Common myeloid progenitor, CD34-positive (primary cell): Measurements from ENCODE around the gene PRM3.
"Not testable (repeated sequence)": the region's sequence is repeated elsewhere in the genome, so short reads cannot be mapped to it uniquely, and the experiment has no call there.

Experiments used
- CTCF ChIA-PET: fragments of 350-600 bp; sonication (Branson Sonifier 250); formaldehyde crosslinking; loops from one replicate; lab custom pipeline; 2021; ENCODE audit warnings: antibody characterized with exemption; lab: Charles Lee
- POLR2A ChIA-PET: fragments of 350-600 bp; sonication (Branson Sonifier 250); formaldehyde crosslinking; loops from one replicate; lab custom pipeline; 2021; ENCODE audit warnings: antibody characterized with exemption; lab: Charles Lee
- DNase-seq, 3 donors: peaks; one replicate each; pipeline versions ENCODE4 v3.0.0 to v3.0.0-alpha.2; 2013
- H3K27ac ChIP-seq, 2 experiments: 1 replicate in 1 of 2; 2 replicates in 1 of 2; pipeline ENCODE4 v1.7.0; 2013; ENCODE audit warnings: inconsistent platforms in 2 of 2, low read length in 2 of 2, mild to moderate bottlenecking in 2 of 2, low read depth in 1 of 2, moderate library complexity in 1 of 2; ENCODE audit not compliant: severe bottlenecking in 2 of 2, insufficient read depth in 1 of 2, poor library complexity in 1 of 2
- H3K27me3 ChIP-seq, 5 experiments: replicated peaks in 2 of 5; 1 replicate in 3 of 5; 2 replicates in 2 of 5; pipeline versions ENCODE4 v1.6.1 to v1.7.0; 2013; ENCODE audit warnings: low read length in 4 of 5, mild to moderate bottlenecking in 2 of 5, moderate library complexity in 2 of 5, inconsistent platforms in 1 of 5; ENCODE audit not compliant: insufficient read depth in 5 of 5, control insufficient read depth in 4 of 5
- H3K36me3 ChIP-seq, 4 experiments: 1 replicate in 2 of 4; 2 replicates in 2 of 4; pipeline versions ENCODE4 v1.6.1 to v1.7.0; 2013; ENCODE audit warnings: low read length in 3 of 4, control low read depth in 1 of 4, mild to moderate bottlenecking in 1 of 4; ENCODE audit not compliant: control insufficient read depth in 4 of 4, insufficient read depth in 4 of 4
- H3K4me1 ChIP-seq, 4 experiments: 1 replicate in 3 of 4; 2 replicates in 1 of 4; pipeline versions ENCODE4 v1.6.1 to v1.7.1; 2013; ENCODE audit warnings: low read length in 3 of 4, mild to moderate bottlenecking in 3 of 4, control low read depth in 1 of 4, inconsistent platforms in 1 of 4, moderate library complexity in 1 of 4; ENCODE audit not compliant: control insufficient read depth in 4 of 4, insufficient read depth in 4 of 4; ENCODE audit errors: control extremely low read depth in 1 of 4
- H3K4me3 ChIP-seq, 7 experiments: 1 replicate in 4 of 7; 2 replicates in 3 of 7; pipeline versions ENCODE4 v1.5.1 to v1.7.0; 2013; ENCODE audit warnings: mild to moderate bottlenecking in 7 of 7, low read length in 6 of 7, moderate library complexity in 6 of 7, inconsistent platforms in 2 of 7, low read depth in 2 of 7, control low read depth in 1 of 7; ENCODE audit not compliant: insufficient read depth in 4 of 7, control insufficient read depth in 1 of 7; ENCODE audit errors: extremely low read depth in 1 of 7
- H3K9me3 ChIP-seq, 5 experiments: 1 replicate in 4 of 5; 2 replicates in 1 of 5; pipeline versions ENCODE4 v1.6.1 to v1.7.1; 2013; ENCODE audit warnings: low read length in 4 of 5, mild to moderate bottlenecking in 2 of 5, inconsistent platforms in 1 of 5, low read depth in 1 of 5, moderate library complexity in 1 of 5; ENCODE audit not compliant: control insufficient read depth in 4 of 5, insufficient read depth in 2 of 5; ENCODE audit errors: control extremely low read depth in 1 of 5
- WGBS: methylation state at CpG from one replicate; pipeline ENCODE4 v1.1.5; 2013; ENCODE audit not compliant: insufficient coverage; 5-methylcytosine and 5-hydroxymethylcytosine counted together

PRM3 gene

DNA sequence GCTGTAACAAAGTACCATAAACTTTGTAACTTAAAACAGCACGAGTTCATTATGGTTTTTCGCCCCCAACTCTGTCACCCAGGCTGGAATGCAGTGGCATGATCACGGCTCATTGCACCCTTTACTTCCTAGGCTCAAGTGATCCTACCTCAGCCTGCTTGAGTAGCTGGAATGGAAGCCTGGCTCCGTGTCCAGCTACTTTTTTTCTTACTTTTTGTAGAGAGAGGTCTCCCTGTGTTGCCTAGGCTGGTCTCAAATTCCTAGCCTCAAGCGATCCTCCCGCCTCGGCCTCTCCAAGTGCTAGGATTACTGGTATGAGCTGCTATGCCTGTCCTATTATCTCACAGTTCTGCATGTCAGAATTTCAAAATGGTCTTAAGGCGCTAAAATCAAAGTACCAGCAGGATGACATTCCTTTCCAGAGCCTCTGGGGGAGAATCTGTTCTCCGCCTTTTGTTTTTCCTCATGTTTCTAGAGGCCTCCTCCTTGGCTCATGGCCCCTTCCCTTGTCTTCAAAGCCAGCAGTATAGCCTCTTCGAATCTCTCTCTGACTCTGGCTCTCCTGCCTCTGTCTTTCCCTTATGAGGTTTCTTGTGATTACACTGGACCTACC lies 17.8 kb upstream of the PRM3 start:
- DNase-seq: no peak
- Histone ChIP-seq H3K4me1 (peaks cover 0 to 4% (median 2%) of the 10 kb centered on the region in 4 experiments), H3K36me3 (no peaks in the 10 kb centered on the region), H3K9me3 (peaks cover 0 to 2% (median 0%) of the 10 kb centered on the region in 5 experiments), H3K4me3 (no peak overlapping the region), H3K27ac (no peak overlapping the region), H3K27me3 (peaks cover 0 to 1% (median 0%) of the 10 kb centered on the region in 5 experiments)
- WGBS: 84% methylated on average over 9 of the region's 10 CpGs
- ChIA-PET POLR2A (no interaction called here), CTCF (no interaction called here)

DNA sequence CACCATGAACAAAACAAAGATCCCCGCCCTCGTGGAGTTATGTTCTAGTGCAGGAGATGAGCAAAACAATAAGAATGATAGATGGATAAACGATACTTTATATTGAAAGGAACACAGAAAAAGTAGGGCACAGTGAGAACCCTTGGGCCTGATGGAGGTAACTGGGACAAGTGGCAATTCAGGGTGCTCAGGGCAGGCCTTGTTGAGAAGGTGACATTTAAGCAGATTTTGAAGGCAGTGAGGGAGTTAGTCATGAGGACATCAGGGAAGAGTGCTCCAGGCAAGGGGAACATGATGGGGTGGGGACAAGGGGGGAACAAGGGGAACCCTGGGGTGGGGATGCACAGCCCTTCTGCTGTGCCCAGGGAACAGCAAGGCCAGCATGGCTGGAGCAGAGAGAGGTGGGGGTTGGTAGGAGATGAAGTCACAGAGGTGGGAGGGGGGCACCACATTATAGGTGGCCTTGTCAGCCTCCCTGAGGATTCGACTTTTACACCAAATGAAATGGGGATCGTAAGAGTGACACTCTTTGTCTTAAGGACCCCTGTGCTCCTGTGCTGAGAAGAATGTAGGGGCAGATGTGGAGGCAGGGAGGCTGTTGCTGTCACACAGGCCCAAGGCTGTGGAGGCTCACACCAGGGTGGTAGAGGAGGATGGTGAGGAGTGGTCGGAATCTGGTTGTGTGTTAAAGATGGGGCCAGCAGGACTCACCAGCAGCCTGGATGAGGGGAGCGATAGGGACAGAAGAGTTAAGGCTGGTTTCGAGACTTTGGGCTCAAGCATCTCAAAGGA lies 16.9 kb upstream of the PRM3 start:
- Histone ChIP-seq H3K36me3 (no peaks in the 10 kb centered on the region), H3K9me3 (peaks cover 0 to 2% (median 0%) of the 10 kb centered on the region in 5 experiments), H3K27ac (no peak overlapping the region), H3K27me3 (peaks cover 0 to 1% (median 0%) of the 10 kb centered on the region in 5 experiments), H3K4me3 (no peak overlapping the region), H3K4me1 (no peaks in the 10 kb centered on the region)
- DNase-seq: no peak
- POLR2A ChIA-PET: no interaction called here
- WGBS: 100% methylated on average over 5 of the region's 8 CpGs
- CTCF ChIA-PET: no interaction called here

DNA sequence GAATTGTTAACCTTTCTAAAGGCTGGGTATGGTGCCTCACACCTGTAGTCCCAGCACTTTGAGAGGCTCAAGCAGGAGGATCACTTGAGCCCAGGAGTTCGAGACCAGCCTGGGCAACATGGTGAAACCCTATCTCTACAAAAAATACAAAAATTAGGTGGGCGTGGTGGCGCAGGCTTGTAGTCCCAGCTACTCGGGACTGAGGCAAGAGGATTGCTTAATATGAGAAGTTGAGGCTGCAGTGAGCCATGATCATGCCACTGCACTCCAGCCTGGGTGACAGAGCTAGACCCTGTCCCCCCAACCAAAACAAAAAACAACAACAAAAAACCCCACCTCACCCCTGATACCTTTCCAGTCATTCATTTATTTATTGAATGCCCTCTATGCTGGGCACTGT lies 16.3 kb upstream of the PRM3 start:
- H3K36me3 ChIP-seq, H3K27ac ChIP-seq, POLR2A ChIA-PET, H3K9me3 ChIP-seq, DNase-seq, H3K27me3 ChIP-seq, H3K4me3 ChIP-seq, H3K4me1 ChIP-seq: not testable (repeated sequence)
- WGBS: no CpG with 5 or more reads among the region's 4 CpGs
- CTCF ChIA-PET: interaction anchor here (0.7 kb wide), 1 partner anchor 9 kb away, joined by 3 read pairs; no protein-coding TSS in a partner anchor

DNA sequence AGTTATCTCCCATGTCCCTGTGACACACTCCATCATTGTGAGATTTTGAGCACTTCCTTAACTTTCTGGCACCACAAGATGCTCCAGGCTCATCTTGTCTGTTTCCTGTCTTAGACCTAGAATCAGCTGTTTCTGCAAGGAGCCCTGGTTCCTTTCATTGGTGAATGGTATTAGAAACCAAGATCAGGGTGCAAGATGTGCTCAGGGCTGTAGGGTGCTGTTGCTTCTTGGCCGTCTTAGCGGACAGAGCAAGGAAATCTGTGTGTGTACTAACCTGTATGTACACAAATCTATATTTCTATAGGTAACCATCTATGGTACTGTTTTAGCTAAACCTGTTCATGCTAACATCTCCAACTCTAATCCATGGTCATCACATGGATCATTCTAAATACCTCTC lies 15.8 kb upstream of the PRM3 start:
- CTCF ChIA-PET: interaction anchor here (0.7 kb wide), 1 partner anchor 10 kb away, joined by 3 read pairs; no protein-coding TSS in a partner anchor
- POLR2A ChIA-PET: no interaction called here

DNA sequence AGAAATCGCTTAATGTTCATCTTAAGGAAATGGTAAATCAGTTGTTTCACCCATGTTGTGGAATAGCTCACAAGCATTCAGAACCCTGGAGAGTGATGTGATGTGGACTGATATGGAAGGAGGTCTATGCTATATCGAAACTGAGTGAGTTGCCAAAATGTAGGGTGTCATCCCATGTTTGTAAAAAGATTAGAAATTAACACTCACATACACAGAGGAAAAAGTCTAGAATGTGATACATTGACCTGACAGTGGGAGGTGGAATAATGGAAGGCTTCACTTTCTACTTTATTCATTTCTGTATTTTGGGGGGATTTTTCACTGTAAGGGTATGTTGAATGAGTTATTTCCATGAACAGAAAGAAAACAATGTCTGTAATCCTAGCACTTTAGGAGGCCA lies 12.4 kb upstream of the PRM3 start:
- no peak overlapping the region for H3K4me3 ChIP-seq
- H3K4me1 ChIP-seq: no peaks in the 10 kb centered on the region
- 100% methylated on average over 1 of the region's 2 CpGs for WGBS
- no peak overlapping the region for H3K27ac ChIP-seq
- CTCF ChIA-PET: interaction anchor here (2.7 to 3.9 kb wide), 2 partner anchors 12 kb away, joined by 13 to 19 read pairs; partner anchors contain the start of gene PRM3
- H3K36me3 ChIP-seq: no peaks in the 10 kb centered on the region
- no peak for DNase-seq
- peaks cover 0 to 4% (median 0%) of the 10 kb centered on the region in 5 experiments for H3K27me3 ChIP-seq
- POLR2A ChIA-PET: interaction anchor here (0.7 to 0.9 kb wide), 2 partner anchors 11 to 341 kb away, joined by 3 read pairs; no protein-coding TSS in a partner anchor
- peaks cover 0 to 2% (median 0%) of the 10 kb centered on the region in 5 experiments for H3K9me3 ChIP-seq

More for the DNA sequence above, 15.8 kb upstream of the PRM3 start:
- Histone ChIP-seq H3K27ac (no peak overlapping the region), H3K36me3 (no peaks in the 10 kb centered on the region), H3K4me1 (no peaks in the 10 kb centered on the region), H3K27me3 (peaks cover 0 to 4% (median 0%) of the 10 kb centered on the region in 5 experiments), H3K9me3 (peaks cover 0 to 2% (median 0%) of the 10 kb centered on the region in 5 experiments), H3K4me3 (no peak overlapping the region)
- DNase-seq: no peak
- no CpG with 5 or more reads among the region's 2 CpGs for WGBS

DNA sequence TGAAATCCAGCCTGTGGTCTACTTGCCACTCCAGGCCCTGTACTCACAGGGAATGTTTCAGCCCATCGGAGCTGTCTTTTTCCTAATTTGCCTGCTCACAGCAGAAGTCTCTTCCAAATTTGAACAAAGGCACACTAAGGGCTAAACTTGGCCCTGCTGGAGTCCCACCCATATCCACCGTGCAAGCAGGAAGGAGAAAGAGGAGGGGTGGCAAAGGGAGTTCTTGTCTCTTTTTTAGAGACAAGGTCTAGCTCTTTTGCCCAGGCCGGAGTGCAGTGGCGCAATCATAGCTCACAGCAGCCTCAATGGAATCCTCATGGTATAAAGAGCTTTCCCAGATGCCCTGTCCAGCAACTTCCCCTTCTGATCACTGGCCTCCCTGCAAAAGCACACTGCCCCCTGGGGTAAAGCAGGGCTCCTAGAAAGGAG lies 10.4 kb upstream of the PRM3 start:
- H3K36me3 ChIP-seq: no peaks in the 10 kb centered on the region
- H3K27me3 ChIP-seq: peaks cover 0 to 3% (median 0%) of the 10 kb centered on the region in 5 experiments
- H3K4me1 ChIP-seq: peaks cover 5 to 10% (median 8%) of the 10 kb centered on the region in 4 experiments
- H3K27ac ChIP-seq: no peak overlapping the region
- ChIA-PET CTCF (interaction anchor here (0.7 to 3.9 kb wide), 10 partner anchors 8 to 321 kb away, joined by 3 to 19 read pairs (median 4); partner anchors contain the start of genes PRM3 and TNP2), POLR2A (interaction anchor here (0.6 to 1.0 kb wide), 2 partner anchors 10 to 423 kb away, joined by 3 read pairs; no protein-coding TSS in a partner anchor)
- H3K4me3 ChIP-seq: no peak overlapping the region
- WGBS: 56% methylated on average over 2 of the region's 4 CpGs
- peak in 1 of 3 donors; percentile 22 for DNase-seq
- no peaks in the 10 kb centered on the region for H3K9me3 ChIP-seq
